HG02981 (cell line): ENCODE results near the gene PARK7.

ENCODE experiments used
- ATAC-seq: cut with Tn5 transposase; IDR thresholded peaks from one replicate; pipeline ENCODE4 v1.9.1; 2021; ENCODE audit warnings: mild to moderate bottlenecking, moderate library complexity; ENCODE audit not compliant: unreplicated experiment

PARK7 gene

GRCh38 chr1:8021676-8022266 is 60.3 kb downstream of the PARK7 start:
- no peak for ATAC-seq

DNA sequence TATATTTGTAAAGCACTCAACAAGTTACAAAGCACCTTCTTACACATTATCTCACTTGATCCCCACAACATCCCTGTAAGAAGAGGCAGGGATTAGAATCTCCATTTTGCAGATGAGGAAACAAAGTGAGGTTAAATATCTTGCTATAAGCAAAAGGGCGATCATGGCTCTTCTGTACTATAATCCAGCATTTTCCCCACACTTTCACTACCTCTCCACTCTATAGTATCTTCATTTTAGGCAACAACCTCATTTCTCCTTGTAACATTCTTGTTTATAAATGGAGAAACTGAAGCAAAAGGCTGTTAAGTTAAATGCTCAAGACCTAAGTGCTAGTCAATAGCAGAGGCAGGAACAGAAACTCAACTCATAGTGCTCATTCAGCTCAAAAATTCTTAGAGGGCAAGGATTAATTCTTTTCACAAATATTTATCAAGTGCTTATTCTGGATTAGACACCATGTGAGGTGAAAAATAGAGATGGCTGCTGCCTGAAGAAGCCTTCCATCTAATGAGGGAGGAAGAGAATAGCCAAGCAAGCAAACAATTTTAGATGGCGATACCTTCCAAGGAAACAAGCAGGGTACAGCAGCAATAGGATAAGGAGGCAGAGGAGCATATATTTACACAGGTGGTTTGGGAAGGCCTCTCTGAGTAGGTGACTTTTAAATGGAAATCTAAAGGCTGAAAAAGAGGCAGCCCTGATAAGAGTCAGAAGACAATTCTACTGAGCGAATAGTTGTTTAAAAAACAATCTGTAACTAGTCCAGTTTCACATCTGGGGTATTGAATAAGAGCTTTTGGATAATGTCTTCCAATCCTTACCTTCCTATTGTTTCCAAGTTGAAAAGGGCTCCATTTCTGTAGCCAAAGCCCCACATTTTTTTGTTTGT is 61.1 kb downstream of the PARK7 start:
- no peak for ATAC-seq

- no peak for ATAC-seq
Observed at GRCh38 chr1:8023287-8023994, 61.9 kb downstream of the PARK7 start.

DNA sequence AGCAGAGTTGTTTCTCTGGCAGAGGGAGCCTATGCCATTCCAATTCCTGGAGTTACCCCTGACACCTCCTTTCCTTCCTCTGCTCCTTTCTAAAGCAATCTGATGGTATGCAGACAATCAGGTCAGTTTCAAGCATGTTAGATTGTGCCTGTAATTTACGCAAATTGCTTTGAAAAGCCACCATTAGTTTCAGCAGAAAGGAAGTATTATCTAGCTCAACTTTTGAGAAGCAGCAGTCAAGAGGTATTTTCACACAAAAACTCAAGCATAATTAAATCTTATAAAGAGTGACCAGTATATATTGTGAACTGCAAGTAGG is 62.4 kb downstream of the PARK7 start:
- ATAC-seq: no peak

DNA sequence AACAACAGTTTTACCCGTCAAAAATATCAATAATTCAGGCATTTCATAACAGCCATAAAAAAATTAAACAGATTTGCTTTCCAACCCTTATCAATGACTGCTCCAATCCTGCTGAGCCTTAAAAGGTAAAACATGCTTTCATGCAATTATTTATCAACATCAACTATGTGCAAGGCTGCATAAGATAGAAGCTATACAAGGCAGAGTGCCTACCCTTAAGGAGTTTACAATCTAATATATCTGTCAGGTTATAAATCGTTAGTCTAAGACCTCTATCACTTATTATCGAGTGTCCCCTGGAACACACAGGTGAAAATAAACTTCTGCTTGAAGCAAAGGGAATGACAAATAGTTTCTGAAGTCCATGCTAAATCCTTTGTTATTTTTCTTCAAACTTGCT is 62.8 kb downstream of the PARK7 start:
- ATAC-seq: no peak

DNA sequence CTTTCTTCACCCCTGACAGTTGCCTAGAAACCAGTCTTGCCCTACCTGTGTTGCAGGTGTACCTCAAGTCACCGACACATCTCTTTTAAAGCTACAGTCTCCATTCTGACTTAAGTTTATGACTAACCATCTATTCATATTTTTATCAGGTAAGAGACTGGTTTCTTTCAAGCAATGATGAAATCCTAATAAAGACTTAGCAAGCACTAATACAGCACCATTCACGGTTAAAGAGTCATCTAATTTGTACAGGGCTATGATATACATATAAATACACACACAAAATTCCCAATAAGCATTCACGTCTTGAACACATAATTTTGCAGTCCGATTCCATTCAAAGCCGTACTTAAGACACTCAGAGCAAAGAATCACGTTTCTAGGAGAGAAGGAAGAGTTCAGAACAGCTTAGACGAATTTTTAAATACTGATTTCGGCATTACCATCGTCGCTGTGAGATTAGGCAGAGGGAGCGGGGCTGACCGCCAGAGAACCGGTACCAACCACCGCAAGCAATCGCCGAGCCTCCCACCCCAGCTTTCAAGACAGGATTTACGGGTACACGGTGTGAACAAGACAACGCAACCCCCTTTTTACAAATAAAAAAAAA is 63.7 kb downstream of the PARK7 start:
- no peak for ATAC-seq

DNA sequence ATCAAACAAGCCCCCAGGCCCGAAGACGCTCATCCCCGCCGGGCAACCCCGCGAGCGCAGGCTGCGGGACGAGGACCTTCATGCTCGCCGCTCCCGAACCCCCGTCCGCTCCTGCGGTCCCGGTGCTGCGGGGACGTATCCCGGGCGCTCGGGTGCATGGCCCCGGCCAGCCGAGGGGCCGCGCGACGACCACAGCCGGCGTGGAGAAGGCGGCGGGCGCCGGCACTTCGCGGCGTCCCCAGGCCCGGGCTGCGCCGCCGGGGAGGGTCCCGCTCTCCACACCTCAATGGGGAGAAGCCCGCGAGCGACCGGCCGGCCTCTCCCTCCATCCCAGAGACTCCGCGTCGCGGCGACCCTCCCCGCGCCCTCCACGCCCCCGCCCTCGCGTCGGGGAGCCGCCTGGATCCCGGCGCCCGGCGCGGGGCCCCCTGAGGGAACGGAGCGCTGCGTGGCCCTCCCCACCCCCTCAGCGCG is 64.2 kb downstream of the PARK7 start:
- peak; percentile 17 for ATAC-seq

- ATAC-seq: peak; percentile 90
Observed at GRCh38 chr1:8026153-8026975, 64.9 kb downstream of the PARK7 start, which contains the start of gene ERRFI1. Gene ERRFI1 (minus strand): TSS chr1:8026309. CDS start chr1:8015619, 10,690 bp downstream.

DNA sequence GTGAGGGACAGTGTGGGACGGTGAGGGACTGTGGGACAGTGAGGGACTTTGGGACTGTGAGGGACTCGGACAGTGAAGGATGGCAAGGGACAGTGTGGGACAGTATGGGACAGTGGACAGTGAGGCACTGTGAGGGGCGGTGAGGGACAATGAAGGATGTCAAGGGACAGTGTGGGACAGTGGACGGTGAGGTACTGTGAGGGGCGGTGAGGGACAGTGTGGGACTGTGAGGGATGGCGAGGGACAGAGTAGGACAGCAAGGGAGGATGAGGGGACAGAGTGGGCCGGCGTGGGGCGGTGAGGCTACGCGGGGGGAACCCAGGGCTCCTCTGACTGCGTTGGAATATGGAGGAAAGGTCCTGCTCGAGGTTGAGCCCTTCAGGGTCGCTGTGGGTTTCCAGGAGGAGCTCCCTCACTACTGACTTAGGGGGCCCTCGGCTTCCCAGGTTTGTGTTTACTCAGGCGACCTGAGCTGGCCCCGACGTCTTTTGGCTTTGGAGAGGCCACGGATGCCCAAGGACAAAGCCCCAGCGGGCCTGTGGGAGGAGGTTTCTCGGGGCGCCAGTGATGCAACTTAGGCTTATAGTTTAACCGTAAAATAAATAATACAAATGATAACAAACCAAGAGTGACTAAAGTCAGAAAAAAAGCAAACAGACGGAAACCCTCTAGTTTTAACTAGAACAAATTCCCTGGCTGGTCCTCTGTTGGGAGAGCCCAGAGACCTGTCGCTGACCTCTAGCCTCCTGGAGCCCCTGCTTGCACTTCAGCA is 65.7 kb downstream of the PARK7 start:
- ATAC-seq: no peak

GRCh38 chr1:8027748-8028570 is 66.4 kb downstream of the PARK7 start:
- no peak for ATAC-seq

GRCh38 chr1:8028571-8028910 is 67.0 kb downstream of the PARK7 start:
- ATAC-seq: no peak

- ATAC-seq: no peak
Observed at GRCh38 chr1:8031176-8031785, 69.8 kb downstream of the PARK7 start.

DNA sequence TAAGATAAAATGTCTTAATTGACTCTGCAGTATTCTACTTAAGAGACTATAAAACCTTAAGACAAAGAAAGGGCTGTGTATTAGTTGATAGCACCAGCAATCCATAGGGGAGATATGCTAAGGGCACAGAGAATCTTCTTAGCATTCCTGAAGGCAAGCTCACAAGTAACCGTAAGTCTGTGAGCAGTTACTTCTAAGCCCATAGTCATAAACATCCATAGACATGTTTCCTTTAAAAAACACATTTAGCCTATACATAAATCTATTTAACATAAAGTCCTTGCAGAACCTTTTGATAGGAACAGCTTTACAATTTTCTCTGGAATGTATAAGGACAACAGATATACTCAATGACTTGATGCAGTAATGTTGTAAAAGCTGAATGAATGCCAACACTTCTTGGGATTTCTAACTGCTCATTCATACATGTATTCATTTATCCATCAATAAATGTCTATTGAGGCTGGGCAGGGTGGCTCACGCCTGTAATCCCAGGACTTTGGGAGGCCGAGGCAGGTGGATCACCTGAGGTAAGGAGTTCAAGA is 70.9 kb downstream of the PARK7 start:
- ATAC-seq: no peak

- ATAC-seq: no peak
Observed at GRCh38 chr1:8033322-8033721, 71.8 kb downstream of the PARK7 start.
